OCI-LY1 (cell line): ENCODE results near the gene UGT1A5.

Experiments used
- CTCF ChIP-seq: fragments of 200-600 bp; sonication (generic), shearing (Covaris generic); IDR thresholded peaks from 2 replicates; pipeline ENCODE4 v1.5.1; 2017; ENCODE audit warnings: mild to moderate bottlenecking, antibody characterized with exemption, low read length, moderate library complexity, mixed read lengths
- EZH2 ChIP-seq: fragments of 200-600 bp; sonication (generic), shearing (Covaris generic); IDR thresholded peaks from 2 replicates; pipeline ENCODE4 v1.8.0; 2017; ENCODE audit warnings: borderline replicate concordance, mixed run types, mild to moderate bottlenecking, antibody characterized with exemption, low read length, moderate library complexity, mixed read lengths

GRCh38 chr2:233819884-233820773 lies 107.4 kb downstream of the UGT1A5 start:
- TF ChIP-seq CTCF (no peak), EZH2 (no peak)
